HepG2 (cell line): ENCODE data around the gene HELZ. TPM values are rescaled to one million over a fixed set of nuclear protein-coding genes. Genes with fewer than 3 reads are reported as not detected.
A peak's percentile ranks its signal among the peaks of the same experiment; 100 is the strongest.

ENCODE experiments used
- EP300 ChIP-seq, 3 experiments: sonication (generic) in 1 of 3; formaldehyde crosslinking in 1 of 3; IDR thresholded peaks; 2 replicates each; pipeline versions ENCODE4 v1.5.1 to v1.6.1; 2011 to 2020; ENCODE audit warnings: low read depth in 2 of 3, low read length in 2 of 3, borderline replicate concordance in 1 of 3, improper control_type of control experiment in 1 of 3, mild to moderate bottlenecking in 1 of 3, missing genetic modification reagents in 1 of 3, moderate library complexity in 1 of 3
- HIVEP1 ChIP-seq: sonication (generic); formaldehyde crosslinking; IDR thresholded peaks from 2 replicates; pipeline ENCODE4 v1.4.0; 2020; ENCODE audit warnings: mild to moderate bottlenecking, missing genetic modification reagents
- KDM6A ChIP-seq: IDR thresholded peaks from 2 replicates; pipeline ENCODE4 v1.6.1; 2016; ENCODE audit warnings: low read depth
- KLF12 ChIP-seq: sonication (generic); formaldehyde crosslinking; IDR thresholded peaks from 2 replicates; pipeline ENCODE4 v1.4.0; 2020; ENCODE audit warnings: missing genetic modification reagents, borderline replicate concordance
- KLF6 ChIP-seq: IDR thresholded peaks from 2 replicates; pipeline ENCODE4 v1.8.0; 2016; ENCODE audit warnings: missing biosample characterization, missing genetic modification reagents
- PRMT3 ChIP-seq: sonication (generic); formaldehyde crosslinking; IDR thresholded peaks from 2 replicates; pipeline ENCODE4 v1.8.1; 2022; ENCODE audit warnings: low read depth, mild to moderate bottlenecking, moderate library complexity, missing genetic modification reagents, borderline replicate concordance
- RFX5 ChIP-seq: IDR thresholded peaks from 2 replicates; pipeline ENCODE4 v1.6.1; 2011; ENCODE audit warnings: low read depth, low read length, improper control_type of control experiment
- SP140L ChIP-seq: sonication (generic); formaldehyde crosslinking; IDR thresholded peaks from 2 replicates; pipeline ENCODE4 v1.4.0; 2020; ENCODE audit warnings: missing genetic modification reagents, borderline replicate concordance
- ZBTB3 ChIP-seq: sonication (generic); formaldehyde crosslinking; IDR thresholded peaks from 2 replicates; pipeline ENCODE4 v1.4.0; 2020; ENCODE audit warnings: low read depth, mild to moderate bottlenecking, moderate library complexity, missing genetic modification reagents, borderline replicate concordance
- ZNF235 ChIP-seq: sonication (generic); formaldehyde crosslinking; IDR thresholded peaks from 2 replicates; pipeline ENCODE4 v1.8.1; 2023; ENCODE audit warnings: mild to moderate bottlenecking, missing genetic modification reagents, borderline replicate concordance
- ZNF317 ChIP-seq: sonication (generic); formaldehyde crosslinking; IDR thresholded peaks from 2 replicates; pipeline ENCODE4 v1.5.0; 2020; ENCODE audit warnings: mild to moderate bottlenecking, missing genetic modification reagents
- ZNF333 ChIP-seq: sonication (generic); formaldehyde crosslinking; IDR thresholded peaks from 2 replicates; pipeline ENCODE4 v1.4.0; 2020; ENCODE audit warnings: mild to moderate bottlenecking, missing genetic modification reagents, borderline replicate concordance
- ZNF563 ChIP-seq: sonication (generic); formaldehyde crosslinking; IDR thresholded peaks from 2 replicates; pipeline ENCODE4 v1.8.0; 2022; ENCODE audit warnings: mild to moderate bottlenecking, moderate library complexity, missing genetic modification reagents
- ZNF616 ChIP-seq: sonication (generic); formaldehyde crosslinking; IDR thresholded peaks from 2 replicates; pipeline ENCODE4 v1.5.0; 2020; ENCODE audit warnings: low read depth, mild to moderate bottlenecking, missing genetic modification reagents
- polyA plus RNA-seq, 8 experiments: library from polyadenylated mRNA; depleted of rRNA in 3 of 8; stranded (reverse) in 7 of 8; unstranded in 1 of 8; fragments of >200 nt; fragmentation: Illumina TruSeq in 4 of 8; extraction: Trizol in 4 of 8; gene quantifications; 2 replicates each; pipeline versions ENCODE4 v1.2.1 to v1.2.3, GENCODE V29; 2011 to 2016; ENCODE audit warnings: low read depth in 4 of 8, missing spikeins in 1 of 8, mixed read lengths in 1 of 8; ENCODE audit not compliant: insufficient read depth in 1 of 8
- total RNA-seq, 5 experiments: library from RNA; depleted of rRNA; stranded (reverse); fragments of >200 nt; fragmentation: Illumina TruSeq; extraction: Trizol; gene quantifications; 2 replicates each; pipeline ENCODE4 v1.2.3, GENCODE V29; 2016; ENCODE audit warnings: low read depth in 1 of 5
- TF ChIP-seq, protein P1 (sequence below): sonication (generic); formaldehyde crosslinking; IDR thresholded peaks from 2 replicates; pipeline ENCODE4 v1.4.0; 2020; ENCODE audit warnings: missing genetic modification reagents
- TF ChIP-seq, protein P2 (sequence below): sonication (generic); formaldehyde crosslinking; IDR thresholded peaks from 2 replicates; pipeline ENCODE4 v1.4.0; 2020; ENCODE audit warnings: missing genetic modification reagents
- TF ChIP-seq, protein P3 (sequence below): sonication (generic); formaldehyde crosslinking; IDR thresholded peaks from 2 replicates; pipeline ENCODE4 v1.5.0; 2020; ENCODE audit warnings: mild to moderate bottlenecking, missing genetic modification reagents, borderline replicate concordance

HELZ gene
- total and polyA plus RNA-seq, 2 of the 13 experiments (the other 11 are each of a cell fraction or from before 2014, with no cell fraction given), result 35.3 to 52.4 TPM

DNA sequence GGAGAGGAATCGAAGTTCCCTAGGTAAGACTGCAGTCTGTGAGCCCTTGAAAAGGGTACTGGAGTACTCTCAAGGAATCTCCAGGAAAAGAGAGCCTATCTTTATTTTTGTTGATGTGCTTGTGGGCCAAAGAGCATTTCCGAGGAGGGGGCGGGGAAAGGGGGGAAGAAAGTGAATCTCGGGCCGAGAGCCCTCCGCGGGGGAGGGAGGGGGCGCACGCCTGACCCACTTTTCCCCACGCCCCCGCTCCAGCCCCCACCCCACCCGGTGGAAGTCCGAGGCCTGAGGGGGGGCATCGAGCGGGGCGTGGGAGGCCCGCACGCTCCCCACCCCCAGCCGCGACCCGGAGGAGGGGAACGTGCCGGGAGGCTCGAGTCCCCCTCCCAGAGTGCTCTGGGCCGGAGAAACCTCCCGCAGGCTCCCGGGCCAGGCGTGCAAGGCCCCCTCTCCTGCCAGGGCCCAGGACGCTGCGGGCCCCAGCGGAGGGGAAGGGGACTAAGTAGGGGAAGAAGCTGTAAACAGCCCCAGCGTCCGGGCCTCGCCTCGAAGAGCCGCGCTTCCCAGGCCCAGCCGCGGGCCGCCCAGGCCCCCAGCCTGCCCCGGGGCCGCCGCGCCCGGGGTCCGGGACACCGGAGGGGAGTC lies 444 bp downstream of the HELZ start (continued):
- TF ChIP-seq, protein P1, sequence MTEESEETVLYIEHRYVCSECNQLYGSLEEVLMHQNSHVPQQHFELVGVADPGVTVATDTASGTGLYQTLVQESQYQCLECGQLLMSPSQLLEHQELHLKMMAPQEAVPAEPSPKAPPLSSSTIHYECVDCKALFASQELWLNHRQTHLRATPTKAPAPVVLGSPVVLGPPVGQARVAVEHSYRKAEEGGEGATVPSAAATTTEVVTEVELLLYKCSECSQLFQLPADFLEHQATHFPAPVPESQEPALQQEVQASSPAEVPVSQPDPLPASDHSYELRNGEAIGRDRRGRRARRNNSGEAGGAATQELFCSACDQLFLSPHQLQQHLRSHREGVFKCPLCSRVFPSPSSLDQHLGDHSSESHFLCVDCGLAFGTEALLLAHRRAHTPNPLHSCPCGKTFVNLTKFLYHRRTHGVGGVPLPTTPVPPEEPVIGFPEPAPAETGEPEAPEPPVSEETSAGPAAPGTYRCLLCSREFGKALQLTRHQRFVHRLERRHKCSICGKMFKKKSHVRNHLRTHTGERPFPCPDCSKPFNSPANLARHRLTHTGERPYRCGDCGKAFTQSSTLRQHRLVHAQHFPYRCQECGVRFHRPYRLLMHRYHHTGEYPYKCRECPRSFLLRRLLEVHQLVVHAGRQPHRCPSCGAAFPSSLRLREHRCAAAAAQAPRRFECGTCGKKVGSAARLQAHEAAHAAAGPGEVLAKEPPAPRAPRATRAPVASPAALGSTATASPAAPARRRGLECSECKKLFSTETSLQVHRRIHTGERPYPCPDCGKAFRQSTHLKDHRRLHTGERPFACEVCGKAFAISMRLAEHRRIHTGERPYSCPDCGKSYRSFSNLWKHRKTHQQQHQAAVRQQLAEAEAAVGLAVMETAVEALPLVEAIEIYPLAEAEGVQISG (CRISPR knock-in tag), result peak; percentile 9; the same call in 1 of the 2 replicates
- TF ChIP-seq ZNF563 (0 out of 2 replicates have a peak, but pooled peaks have one; percentile 10), ZNF616 (CRISPR knock-in tag) (peak; percentile 21; the same call in 1 of the 2 replicates), ZNF235 (CRISPR knock-in tag) (peak; percentile 70; the same call in 1 of the 2 replicates), ZNF333 (CRISPR knock-in tag) (0 out of 2 replicates have a peak, but pooled peaks have one; percentile 55), HIVEP1 (CRISPR knock-in tag) (peak; percentile 47; the same call in 1 of the 2 replicates), ZBTB3 (CRISPR knock-in tag) (0 out of 2 replicates have a peak, but pooled peaks have one; percentile 4), KDM6A (CRISPR knock-in tag) (no peak), EP300 (IDR thresholded peaks at IDR 0.05; ENCODE audit: low read depth in 2 of 2, low read length in 2 of 2) (0 out of 4 replicates have a peak, but pooled peaks of 1 of the 2 experiments have one; percentile 25), EP300 (CRISPR knock-in tag; IDR thresholded peaks at IDR 0.05; ENCODE audit: borderline replicate concordance) (no peak), KLF6 (no peak), RFX5 (no peak), ZNF317 (0 out of 2 replicates have a peak, but pooled peaks have one; percentile 30), SP140L (CRISPR knock-in tag) (0 out of 2 replicates have a peak, but pooled peaks have one; percentile 28), PRMT3 (CRISPR knock-in tag) (no peak), KLF12 (CRISPR knock-in tag) (no peak)
- TF ChIP-seq, protein P2, sequence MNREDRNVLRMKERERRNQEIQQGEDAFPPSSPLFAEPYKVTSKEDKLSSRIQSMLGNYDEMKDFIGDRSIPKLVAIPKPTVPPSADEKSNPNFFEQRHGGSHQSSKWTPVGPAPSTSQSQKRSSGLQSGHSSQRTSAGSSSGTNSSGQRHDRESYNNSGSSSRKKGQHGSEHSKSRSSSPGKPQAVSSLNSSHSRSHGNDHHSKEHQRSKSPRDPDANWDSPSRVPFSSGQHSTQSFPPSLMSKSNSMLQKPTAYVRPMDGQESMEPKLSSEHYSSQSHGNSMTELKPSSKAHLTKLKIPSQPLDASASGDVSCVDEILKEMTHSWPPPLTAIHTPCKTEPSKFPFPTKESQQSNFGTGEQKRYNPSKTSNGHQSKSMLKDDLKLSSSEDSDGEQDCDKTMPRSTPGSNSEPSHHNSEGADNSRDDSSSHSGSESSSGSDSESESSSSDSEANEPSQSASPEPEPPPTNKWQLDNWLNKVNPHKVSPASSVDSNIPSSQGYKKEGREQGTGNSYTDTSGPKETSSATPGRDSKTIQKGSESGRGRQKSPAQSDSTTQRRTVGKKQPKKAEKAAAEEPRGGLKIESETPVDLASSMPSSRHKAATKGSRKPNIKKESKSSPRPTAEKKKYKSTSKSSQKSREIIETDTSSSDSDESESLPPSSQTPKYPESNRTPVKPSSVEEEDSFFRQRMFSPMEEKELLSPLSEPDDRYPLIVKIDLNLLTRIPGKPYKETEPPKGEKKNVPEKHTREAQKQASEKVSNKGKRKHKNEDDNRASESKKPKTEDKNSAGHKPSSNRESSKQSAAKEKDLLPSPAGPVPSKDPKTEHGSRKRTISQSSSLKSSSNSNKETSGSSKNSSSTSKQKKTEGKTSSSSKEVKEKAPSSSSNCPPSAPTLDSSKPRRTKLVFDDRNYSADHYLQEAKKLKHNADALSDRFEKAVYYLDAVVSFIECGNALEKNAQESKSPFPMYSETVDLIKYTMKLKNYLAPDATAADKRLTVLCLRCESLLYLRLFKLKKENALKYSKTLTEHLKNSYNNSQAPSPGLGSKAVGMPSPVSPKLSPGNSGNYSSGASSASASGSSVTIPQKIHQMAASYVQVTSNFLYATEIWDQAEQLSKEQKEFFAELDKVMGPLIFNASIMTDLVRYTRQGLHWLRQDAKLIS (CRISPR knock-in tag), result no peak
- TF ChIP-seq, protein P3, sequence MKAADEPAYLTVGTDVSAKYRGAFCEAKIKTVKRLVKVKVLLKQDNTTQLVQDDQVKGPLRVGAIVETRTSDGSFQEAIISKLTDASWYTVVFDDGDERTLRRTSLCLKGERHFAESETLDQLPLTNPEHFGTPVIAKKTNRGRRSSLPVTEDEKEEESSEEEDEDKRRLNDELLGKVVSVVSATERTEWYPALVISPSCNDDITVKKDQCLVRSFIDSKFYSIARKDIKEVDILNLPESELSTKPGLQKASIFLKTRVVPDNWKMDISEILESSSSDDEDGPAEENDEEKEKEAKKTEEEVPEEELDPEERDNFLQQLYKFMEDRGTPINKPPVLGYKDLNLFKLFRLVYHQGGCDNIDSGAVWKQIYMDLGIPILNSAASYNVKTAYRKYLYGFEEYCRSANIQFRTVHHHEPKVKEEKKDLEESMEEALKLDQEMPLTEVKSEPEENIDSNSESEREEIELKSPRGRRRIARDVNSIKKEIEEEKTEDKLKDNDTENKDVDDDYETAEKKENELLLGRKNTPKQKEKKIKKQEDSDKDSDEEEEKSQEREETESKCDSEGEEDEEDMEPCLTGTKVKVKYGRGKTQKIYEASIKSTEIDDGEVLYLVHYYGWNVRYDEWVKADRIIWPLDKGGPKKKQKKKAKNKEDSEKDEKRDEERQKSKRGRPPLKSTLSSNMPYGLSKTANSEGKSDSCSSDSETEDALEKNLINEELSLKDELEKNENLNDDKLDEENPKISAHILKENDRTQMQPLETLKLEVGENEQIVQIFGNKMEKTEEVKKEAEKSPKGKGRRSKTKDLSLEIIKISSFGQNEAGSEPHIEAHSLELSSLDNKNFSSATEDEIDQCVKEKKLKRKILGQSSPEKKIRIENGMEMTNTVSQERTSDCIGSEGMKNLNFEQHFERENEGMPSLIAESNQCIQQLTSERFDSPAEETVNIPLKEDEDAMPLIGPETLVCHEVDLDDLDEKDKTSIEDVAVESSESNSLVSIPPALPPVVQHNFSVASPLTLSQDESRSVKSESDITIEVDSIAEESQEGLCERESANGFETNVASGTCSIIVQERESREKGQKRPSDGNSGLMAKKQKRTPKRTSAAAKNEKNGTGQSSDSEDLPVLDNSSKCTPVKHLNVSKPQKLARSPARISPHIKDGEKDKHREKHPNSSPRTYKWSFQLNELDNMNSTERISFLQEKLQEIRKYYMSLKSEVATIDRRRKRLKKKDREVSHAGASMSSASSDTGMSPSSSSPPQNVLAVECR (CRISPR knock-in tag), result peak; percentile 16; the same call in 1 of the 2 replicates
